Measurements from ENCODE around the gene USP21. TPM values are rescaled to one million over a fixed set of nuclear protein-coding genes. Genes with fewer than 3 reads are reported as not detected.

The USP21 gene
- total RNA-seq, 1 donor from 2014 or later, result 6.7 TPM

DNA sequence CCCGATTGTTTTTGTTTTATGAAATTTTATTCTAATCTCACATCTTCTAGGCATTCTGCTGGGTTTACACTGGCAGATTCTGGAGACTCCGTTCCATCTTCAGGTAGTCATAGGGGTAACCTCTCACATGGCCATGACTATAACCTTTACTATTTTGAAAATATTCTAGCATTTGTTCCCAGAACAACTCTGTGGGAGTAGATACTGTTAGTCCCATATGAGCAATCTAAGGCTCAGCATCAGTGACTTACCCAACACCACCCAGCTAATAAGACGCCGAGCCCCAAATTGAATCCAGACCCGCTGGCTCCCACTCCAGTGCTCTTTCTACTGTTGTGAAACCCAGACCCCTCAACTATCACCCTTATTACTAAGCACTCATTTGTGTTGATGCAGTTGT lies 29.7 kb downstream of the USP21 start:
- H3K4me1 ChIP-seq, result no peaks in the 10 kb centered on the region
- no peaks in the 10 kb centered on the region for H4K20me1 ChIP-seq (ENCODE audit: low read depth)
- no peaks in the 10 kb centered on the region for H3K9me3 ChIP-seq (ENCODE audit: low read depth)
- no peak overlapping the region for H2AFZ ChIP-seq (replicated peaks)
- H3K27ac Mint-ChIP-seq, result no peak overlapping the region
- H3K79me2 ChIP-seq (ENCODE audit: low read depth), result no peaks in the 10 kb centered on the region
- H3K27ac ChIP-seq, result no peak overlapping the region
- H3K4me3 Mint-ChIP-seq, result no peak overlapping the region
- no peaks in the 10 kb centered on the region for H3K9me3 Mint-ChIP-seq
- no peak overlapping the region for H3K4me3 ChIP-seq
- H3K4me1 Mint-ChIP-seq, result peaks cover 13% of the 10 kb centered on the region
- H3K4me2 ChIP-seq, result no peak overlapping the region
- no peaks in the 10 kb centered on the region for H3F3A ChIP-seq (ENCODE audit: low read depth)
- TF ChIP-seq EZH2phosphoT487 (IDR thresholded peaks at IDR 0.05), result no peak
- no peak for TF ChIP-seq CTCF (IDR thresholded peaks at IDR 0.05)
- TF ChIP-seq EZH2 (IDR thresholded peaks at IDR 0.05), result no peak
- no peaks in the 10 kb centered on the region for H3K36me3 Mint-ChIP-seq
- H3K27me3 ChIP-seq, result no peaks in the 10 kb centered on the region
- H3K27me3 Mint-ChIP-seq (ENCODE audit: insufficient read depth, low read depth), result peaks cover 14% of the 10 kb centered on the region
- H3K36me3 ChIP-seq, result no peaks in the 10 kb centered on the region
- no peak overlapping the region for H3K9ac ChIP-seq
- no peak for DNase-seq (ENCODE audit: low spot score)

GRCh38 chr1:161190962-161191521 lies 31.7 kb downstream of the USP21 start:
- no peaks in the 10 kb centered on the region for H3F3A ChIP-seq (ENCODE audit: low read depth)
- H3K79me2 ChIP-seq (ENCODE audit: low read depth), result no peaks in the 10 kb centered on the region
- Mint-ChIP-seq H3K36me3 (no peaks in the 10 kb centered on the region), H3K27ac (no peak overlapping the region), H3K4me3 (no peak overlapping the region), H3K4me1 (peaks cover 13% of the 10 kb centered on the region), H3K9me3 (no peaks in the 10 kb centered on the region), H3K27me3 (ENCODE audit: insufficient read depth, low read depth) (peaks cover 15% of the 10 kb centered on the region)
- H3K9ac ChIP-seq, result no peak overlapping the region
- H3K27me3 ChIP-seq, result no peaks in the 10 kb centered on the region
- no peak overlapping the region for H2AFZ ChIP-seq (replicated peaks)
- no peak overlapping the region for H3K27ac ChIP-seq
- no peaks in the 10 kb centered on the region for H3K4me1 ChIP-seq
- TF ChIP-seq EZH2 (IDR thresholded peaks at IDR 0.05) (no peak), CTCF (IDR thresholded peaks at IDR 0.05) (no peak), EZH2phosphoT487 (IDR thresholded peaks at IDR 0.05) (no peak)
- no peaks in the 10 kb centered on the region for H3K36me3 ChIP-seq
- no peaks in the 10 kb centered on the region for H3K9me3 ChIP-seq (ENCODE audit: low read depth)
- H4K20me1 ChIP-seq (ENCODE audit: low read depth), result no peaks in the 10 kb centered on the region
- no peak overlapping the region for H3K4me2 ChIP-seq
- no peak overlapping the region for H3K4me3 ChIP-seq
- DNase-seq (ENCODE audit: low spot score), result no peak

DNA sequence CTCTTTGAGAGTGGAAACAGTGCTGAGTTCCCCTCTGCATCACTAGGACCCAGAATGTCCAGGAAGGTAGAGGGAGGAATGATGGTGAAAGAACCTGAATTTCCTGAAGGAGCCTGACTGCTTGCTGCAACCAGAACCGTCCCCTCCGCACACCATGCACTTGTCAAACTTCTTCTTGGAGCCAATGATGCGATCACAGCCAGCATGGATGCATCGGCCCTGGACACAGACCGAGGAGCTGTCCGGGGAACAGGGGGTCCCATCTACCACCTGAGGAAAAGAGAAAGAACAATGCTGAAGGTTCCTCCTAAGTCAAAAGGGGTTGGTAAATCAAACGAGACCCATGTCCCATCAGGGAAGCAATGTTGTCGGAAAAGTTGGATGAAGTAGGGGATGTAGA lies 32.7 kb downstream of the USP21 start:
- Mint-ChIP-seq H3K27ac (peak overlapping the region; percentile 81), H3K36me3 (no peaks in the 10 kb centered on the region), H3K4me3 (no peak overlapping the region), H3K4me1 (peaks cover 17% of the 10 kb centered on the region), H3K9me3 (no peaks in the 10 kb centered on the region), H3K27me3 (ENCODE audit: insufficient read depth, low read depth) (peaks cover 18% of the 10 kb centered on the region)
- Histone ChIP-seq H4K20me1 (ENCODE audit: low read depth) (no peaks in the 10 kb centered on the region), H3K4me1 (peaks cover 9% of the 10 kb centered on the region), H3K4me2 (no peak overlapping the region), H3K9ac (no peak overlapping the region), H3F3A (ENCODE audit: low read depth) (no peaks in the 10 kb centered on the region), H3K9me3 (ENCODE audit: low read depth) (no peaks in the 10 kb centered on the region), H3K4me3 (no peak overlapping the region), H3K27me3 (no peaks in the 10 kb centered on the region), H2AFZ (replicated peaks) (no peak overlapping the region), H3K36me3 (no peaks in the 10 kb centered on the region), H3K27ac (no peak overlapping the region), H3K79me2 (ENCODE audit: low read depth) (no peaks in the 10 kb centered on the region)
- TF ChIP-seq EZH2phosphoT487 (IDR thresholded peaks at IDR 0.05) (no peak), EZH2 (IDR thresholded peaks at IDR 0.05) (no peak), CTCF (IDR thresholded peaks at IDR 0.05) (no peak)
- no peak for DNase-seq (ENCODE audit: low spot score)
